ENCODE results near the gene CRMP1.

The CRMP1 gene

GRCh38 chr4:5791654-5792053 is 101.2 kb downstream of the CRMP1 start:
- no peak for DNase-seq (ENCODE audit: low read depth)
- no peak overlapping the region for H3K4me3 ChIP-seq (ENCODE audit: low read depth, low read length)
- TF ChIP-seq CTCF (IDR thresholded peaks at IDR 0.05; ENCODE audit: insufficient read depth, low read depth, low read length, missing control alignments): no peak

GRCh38 chr4:5790546-5790857 is 102.4 kb downstream of the CRMP1 start:
- no peak for TF ChIP-seq CTCF (IDR thresholded peaks at IDR 0.05; ENCODE audit: insufficient read depth, low read depth, low read length, missing control alignments)
- DNase-seq (ENCODE audit: low read depth): no peak
- H3K4me3 ChIP-seq (ENCODE audit: low read depth, low read length): no peak overlapping the region

GRCh38 chr4:5789141-5789540 is 103.7 kb downstream of the CRMP1 start:
- DNase-seq (ENCODE audit: low read depth): no peak
- TF ChIP-seq CTCF (IDR thresholded peaks at IDR 0.05; ENCODE audit: insufficient read depth, low read depth, low read length, missing control alignments): no peak
- H3K4me3 ChIP-seq (ENCODE audit: low read depth, low read length): no peak overlapping the region

- no peak for DNase-seq (ENCODE audit: low read depth)
- no peak overlapping the region for H3K4me3 ChIP-seq (ENCODE audit: low read depth, low read length)
- TF ChIP-seq CTCF (IDR thresholded peaks at IDR 0.05; ENCODE audit: insufficient read depth, low read depth, low read length, missing control alignments): no peak
Observed at GRCh38 chr4:5788144-5788543, 104.7 kb downstream of the CRMP1 start.

- DNase-seq (ENCODE audit: low read depth): no peak
- TF ChIP-seq CTCF (IDR thresholded peaks at IDR 0.05; ENCODE audit: insufficient read depth, low read depth, low read length, missing control alignments): no peak
- H3K4me3 ChIP-seq (ENCODE audit: low read depth, low read length): no peak overlapping the region
Observed at GRCh38 chr4:5787311-5787710, 105.6 kb downstream of the CRMP1 start.

- H3K4me3 ChIP-seq (ENCODE audit: low read depth, low read length): no peak overlapping the region
- TF ChIP-seq CTCF (IDR thresholded peaks at IDR 0.05; ENCODE audit: insufficient read depth, low read depth, low read length, missing control alignments): no peak
- no peak for DNase-seq (ENCODE audit: low read depth)
Observed at GRCh38 chr4:5785806-5786680, 106.8 kb downstream of the CRMP1 start.

Data from GM12865 (cell line).